Kidney (tissue), 14 donors: ENCODE measurements around the gene GALNS. TPM values are rescaled to one million over a fixed set of nuclear protein-coding genes. Genes with fewer than 3 reads are reported as not detected.

Source experiments
- DNase-seq, 5 donors: peaks; one replicate each; pipeline ENCODE4 v3.0.0-alpha.2; 2013 to 2020
- FAIRE-seq: peaks from 2 replicates; lab custom pipeline; 2012; peaks lifted over from hg19 to GRCh38; lab: Jason Lieb, UNC
- H3K27ac ChIP-seq, 2 donors: one replicate each; pipeline ENCODE4 v1.7.0; 2013; ENCODE audit warnings: low read depth in 2 of 2, low read length in 2 of 2, inconsistent platforms in 1 of 2
- H3K27me3 ChIP-seq: one replicate; pipeline ENCODE4 v1.7.1; 2013; ENCODE audit warnings: low read length, inconsistent platforms; ENCODE audit not compliant: control insufficient read depth, insufficient read depth
- H3K36me3 ChIP-seq, 3 donors: one replicate each; pipeline versions ENCODE4 v1.7.0 to v1.7.1; 2013; ENCODE audit warnings: low read length in 3 of 3, control low read depth in 1 of 3, inconsistent platforms in 1 of 3; ENCODE audit not compliant: insufficient read depth in 3 of 3, control insufficient read depth in 2 of 3
- H3K4me1 ChIP-seq, 3 donors: one replicate each; pipeline versions ENCODE4 v1.7.0 to v1.7.1; 2013; ENCODE audit warnings: low read length in 3 of 3, inconsistent platforms in 1 of 3, low read depth in 1 of 3; ENCODE audit not compliant: control insufficient read depth in 2 of 3, insufficient read depth in 2 of 3
- H3K4me3 ChIP-seq, 3 donors: one replicate each; pipeline versions ENCODE4 v1.7.0 to v1.8.1; 2013; ENCODE audit warnings: low read length in 3 of 3, control low read depth in 1 of 3, inconsistent platforms in 1 of 3
- H3K9ac ChIP-seq, 3 donors: one replicate each; pipeline versions ENCODE4 v1.7.0 to v1.7.1; 2013; ENCODE audit warnings: low read length in 3 of 3, control low read depth in 1 of 3, inconsistent platforms in 1 of 3
- H3K9me3 ChIP-seq, 3 donors: one replicate each; pipeline versions ENCODE4 v1.7.0 to v1.7.1; 2013; ENCODE audit warnings: low read length in 3 of 3, control low read depth in 1 of 3, inconsistent platforms in 1 of 3; ENCODE audit not compliant: control insufficient read depth in 2 of 3, insufficient read depth in 1 of 3
- CTCF ChIP-seq: IDR thresholded peaks from 3 replicates; pipeline ENCODE4 v1.5.1; 2012; ENCODE audit warnings: mild to moderate bottlenecking, moderate library complexity, borderline replicate concordance; ENCODE audit not compliant: insufficient read depth; ENCODE audit errors: extremely low read depth
- intact Hi-C: fragments of 100-400 bp; cut with DNase I; formaldehyde crosslinking; loops from one replicate; pipeline ENCODE4 v1.11.1; 2022
- polyA plus RNA-seq: library from polyadenylated mRNA; stranded (reverse); fragments of 350-450 nt; fragmentation: Illumina TruSeq; extraction: RNeasy Lipid Tissue Mini Kit (QIAGEN cat#74804); gene quantifications from one replicate; pipeline ENCODE4 v1.2.3, GENCODE V29; 2014; ENCODE audit warnings: low read depth, low replicate concordance; ENCODE audit not compliant: insufficient read depth
- total RNA-seq: library from RNA; stranded (reverse); fragmentation: NEBNext Ultra II Directional; extraction: Animal tissue kit (Norgen Biotek cat#: 25700); gene quantifications from one replicate; pipeline ENCODE4 v1.2.1, GENCODE V29; 2021
- donor health status: control.
- donor health status: control.
- donor health status: control.
- donor health status: control.
- donor health status: control.
- donor health status: DM: yes; HTN: yes; CAD: no.
- donor health status: Normal renal cell carcinoma (clear cell type).

The GALNS gene
- total and polyA plus RNA-seq, 2 donors from 2014 or later = 15.8 to 37.2 TPM

DNA sequence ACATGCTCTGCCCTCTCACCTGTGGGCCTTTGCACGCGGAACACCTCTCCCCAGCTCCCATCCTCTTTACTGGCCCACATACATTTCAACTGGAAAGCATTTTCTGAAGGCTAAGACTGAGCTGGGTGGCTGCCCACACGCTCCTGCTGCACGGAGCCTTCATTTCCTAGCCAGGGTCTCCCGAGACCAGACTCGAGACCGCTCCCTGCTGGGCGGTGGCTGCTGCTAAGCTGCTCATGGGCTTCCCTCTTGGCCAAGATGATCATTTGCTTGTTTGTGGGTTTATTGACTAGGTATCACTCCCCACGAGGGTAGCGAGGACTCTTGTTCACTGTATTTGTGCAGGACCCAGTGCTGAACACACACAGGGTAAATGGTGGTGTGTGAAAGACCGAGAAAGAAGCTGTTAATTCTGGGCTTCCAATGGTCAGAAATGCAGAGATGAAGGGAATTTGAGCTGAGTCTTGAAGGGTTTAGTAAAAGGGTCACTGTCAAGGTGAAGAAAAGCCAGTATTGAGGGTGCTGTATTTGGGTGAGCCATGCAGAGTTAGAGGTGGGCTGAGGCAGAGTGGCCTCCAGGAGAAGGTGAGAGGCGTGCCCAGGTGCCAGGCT is 1.1 kb upstream of the GALNS start:
- FAIRE-seq = no peak
- no peak overlapping the region for H3K27ac ChIP-seq
- H3K4me1 ChIP-seq = peaks cover 0 to 14% (median 3%) of the 10 kb centered on the region in 3 donors
- peak overlapping the region; percentile 57 to 91 (median 60) for H3K9ac ChIP-seq
- H3K27me3 ChIP-seq = no peaks in the 10 kb centered on the region
- DNase-seq = peak; percentile 71 to 90 (median 81)
- H3K4me3 ChIP-seq = peak overlapping the region; percentile 79 to 96 (median 83)
- H3K36me3 ChIP-seq = peaks cover 2 to 30% (median 3%) of the 10 kb centered on the region in 3 donors
- no peaks in the 10 kb centered on the region for H3K9me3 ChIP-seq
- TF ChIP-seq CTCF = peak; percentile 69
- intact Hi-C loops = no loop called here

- Histone ChIP-seq H3K36me3 (peaks cover 2 to 16% (median 3%) of the 10 kb centered on the region in 3 donors), H3K4me3 (peak overlapping the region; percentile 4 to 96 (median 42)), H3K9ac (peak overlapping the region in 1 of 3 donors; percentile 46), H3K9me3 (no peaks in the 10 kb centered on the region), H3K27ac (peak overlapping the region in 1 of 2 donors; percentile 67), H3K27me3 (no peaks in the 10 kb centered on the region), H3K4me1 (peaks cover 0 to 14% (median 3%) of the 10 kb centered on the region in 3 donors)
- intact Hi-C loops = no loop called here
- peak in 3 of 5 donors; percentile 35 to 88 (median 87) for DNase-seq
- no peak for TF ChIP-seq CTCF
- no peak for FAIRE-seq
Observed at GRCh38 chr16:88856122-88856827, 472 bp downstream of the GALNS start.

DNA sequence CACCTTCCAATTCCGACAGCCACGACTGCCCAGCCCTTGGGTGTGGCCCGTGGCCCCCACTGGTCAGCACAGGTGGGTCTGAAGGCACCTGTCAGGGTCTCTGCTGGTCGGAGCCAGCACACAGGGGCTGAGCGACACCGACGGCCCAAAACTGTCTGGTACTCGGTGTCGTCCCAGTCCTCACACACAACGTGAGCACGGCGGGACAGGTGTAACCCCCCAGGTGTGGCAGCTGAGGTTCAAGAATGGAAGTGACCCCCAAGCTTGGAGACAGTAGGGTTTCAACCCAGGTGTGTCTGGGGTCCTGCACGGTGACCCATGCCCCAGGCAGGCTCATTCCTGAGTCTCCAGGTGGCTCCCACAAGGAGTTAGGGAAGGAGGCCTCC is 1.0 kb downstream of the GALNS start:
- DNase-seq (no peak), FAIRE-seq (no peak)
- no peak overlapping the region for H3K27ac ChIP-seq
- peak overlapping the region in 2 of 3 donors; percentile 42 to 60 for H3K4me3 ChIP-seq
- H3K4me1 ChIP-seq = peaks cover 0 to 14% (median 3%) of the 10 kb centered on the region in 3 donors
- H3K9ac ChIP-seq = peak overlapping the region in 1 of 3 donors; percentile 46
- intact Hi-C loops = no loop called here
- H3K36me3 ChIP-seq = peaks cover 2 to 16% (median 3%) of the 10 kb centered on the region in 3 donors
- H3K27me3 ChIP-seq = no peaks in the 10 kb centered on the region
- H3K9me3 ChIP-seq = no peaks in the 10 kb centered on the region
- TF ChIP-seq CTCF = no peak
